Bronchial epithelial cell (primary cell): ENCODE results near the gene GPSM1. TPM values are rescaled to one million over a fixed set of nuclear protein-coding genes. Genes with fewer than 3 reads are reported as not detected.

Source experiments
- DNase-seq: peaks from one replicate; pipeline ENCODE4 v3.0.0-alpha.2; 2010; ENCODE audit warnings: low read depth
- FAIRE-seq: peaks from 2 replicates; lab custom pipeline; 2011; peaks lifted over from hg19 to GRCh38; lab: Jason Lieb, UNC
- H3K27me3 ChIP-seq: 2 replicates; pipeline ENCODE4 v1.5.1; 2011; ENCODE audit warnings: low read length; ENCODE audit not compliant: control insufficient read depth, insufficient read depth
- H3K36me3 ChIP-seq: 2 replicates; pipeline ENCODE4 v1.5.1; 2011; ENCODE audit warnings: low read length; ENCODE audit not compliant: control insufficient read depth, insufficient read depth
- H3K4me3 ChIP-seq: 2 replicates; pipeline ENCODE4 v1.5.1; 2011; ENCODE audit warnings: mild to moderate bottlenecking, low read depth, low read length, control low read depth
- CTCF ChIP-seq: IDR thresholded peaks from 2 replicates; pipeline ENCODE4 v1.5.1; 2011; ENCODE audit warnings: mild to moderate bottlenecking, moderate library complexity, low read length, control low read depth, inconsistent platforms; ENCODE audit not compliant: insufficient read depth, severe bottlenecking
- total RNA-seq: library from RNA; depleted of rRNA; stranded (reverse); fragments of >200 nt; gene quantifications from 2 replicates; pipeline ENCODE4 v1.2.1, GENCODE V29; 2014

GPSM1 gene
- total RNA-seq, 1 donor from 2014 or later, result 13.4 TPM

GRCh38 chr9:136331556-136332481, 4.5 kb downstream of the GPSM1 start:
- FAIRE-seq, result no peak
- no peak for DNase-seq
- no peak overlapping the region for H3K4me3 ChIP-seq
- H3K27me3 ChIP-seq, result no peaks in the 10 kb centered on the region
- TF ChIP-seq CTCF, result no peak
- no peaks in the 10 kb centered on the region for H3K36me3 ChIP-seq

DNA sequence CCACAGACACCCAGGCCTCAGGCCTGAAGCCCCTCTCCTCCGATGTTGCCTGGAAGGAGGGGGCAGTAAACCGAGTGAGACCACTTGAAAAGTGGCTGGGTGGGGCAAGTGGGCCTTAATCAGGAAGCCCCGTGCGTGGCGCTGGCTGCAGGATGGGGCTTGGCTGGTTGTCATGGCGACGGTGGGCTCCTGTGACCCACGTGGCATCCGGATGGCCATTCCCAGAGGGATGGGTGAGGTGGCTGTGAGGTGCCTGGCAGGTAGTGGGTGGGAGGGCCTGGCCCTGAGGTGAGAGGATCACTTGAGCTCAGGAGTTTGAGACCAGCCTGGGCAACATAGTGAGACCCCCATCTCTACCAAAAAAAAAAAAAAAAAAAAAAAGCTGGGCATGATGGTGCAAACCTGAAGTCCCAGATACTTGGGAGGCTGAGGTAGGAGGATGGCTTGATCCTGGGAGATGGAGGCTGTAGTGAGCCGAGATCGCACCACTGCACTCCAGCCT, 5.2 kb downstream of the GPSM1 start:
- no peak for TF ChIP-seq CTCF
- Histone ChIP-seq H3K4me3 (no peak overlapping the region), H3K36me3 (no peaks in the 10 kb centered on the region), H3K27me3 (no peaks in the 10 kb centered on the region)
- no peak for FAIRE-seq
- no peak for DNase-seq

DNA sequence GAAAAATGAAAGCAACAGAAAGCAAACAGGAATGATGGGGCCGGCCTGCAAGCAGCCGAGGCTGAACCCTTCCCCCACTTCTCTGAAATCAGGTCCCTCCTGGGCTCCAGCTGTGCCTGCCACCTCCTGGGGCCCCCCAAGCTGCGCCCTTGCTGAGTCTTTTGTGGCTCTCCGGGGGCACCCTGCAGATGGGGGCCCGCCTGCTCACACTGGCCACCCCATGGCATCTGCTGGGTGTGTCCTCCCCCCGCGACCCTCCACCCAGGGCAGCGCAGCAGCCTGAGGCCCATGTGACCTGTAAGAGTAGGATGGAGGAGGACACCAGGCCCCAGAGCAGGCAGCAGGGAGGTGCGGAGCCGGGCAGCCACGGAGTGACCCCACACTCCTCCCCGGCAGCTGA, 5.7 kb downstream of the GPSM1 start:
- TF ChIP-seq CTCF, result no peak
- H3K27me3 ChIP-seq, result no peaks in the 10 kb centered on the region
- H3K4me3 ChIP-seq, result no peak overlapping the region
- H3K36me3 ChIP-seq, result no peaks in the 10 kb centered on the region
- DNase-seq, result no peak
- no peak for FAIRE-seq

GRCh38 chr9:136333486-136333885, 6.1 kb downstream of the GPSM1 start:
- no peak overlapping the region for H3K4me3 ChIP-seq
- no peaks in the 10 kb centered on the region for H3K36me3 ChIP-seq
- TF ChIP-seq CTCF, result no peak
- no peaks in the 10 kb centered on the region for H3K27me3 ChIP-seq
- no peak for FAIRE-seq
- DNase-seq, result no peak

DNA sequence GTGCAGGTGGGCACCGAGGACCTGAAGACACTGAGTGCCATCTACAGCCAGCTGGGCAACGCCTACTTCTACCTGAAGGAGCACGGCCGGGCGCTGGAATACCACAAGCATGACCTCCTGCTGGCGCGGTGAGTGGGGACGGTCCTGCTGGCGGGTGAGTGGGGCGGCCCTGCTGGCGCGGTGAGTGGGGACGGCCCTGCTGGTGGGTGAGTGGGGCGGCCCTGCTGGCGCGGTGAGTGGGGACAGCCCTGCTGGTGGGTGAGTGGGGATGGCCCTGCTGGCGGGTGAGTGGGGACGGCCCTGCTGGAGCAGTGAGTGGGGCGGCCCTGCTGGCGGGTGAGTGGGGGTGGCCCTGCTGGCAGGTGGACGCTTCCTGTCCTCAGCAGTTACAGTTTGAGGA, 7.2 kb downstream of the GPSM1 start:
- H3K27me3 ChIP-seq, result no peaks in the 10 kb centered on the region
- H3K36me3 ChIP-seq, result no peaks in the 10 kb centered on the region
- no peak for DNase-seq
- no peak for TF ChIP-seq CTCF
- no peak overlapping the region for H3K4me3 ChIP-seq
- no peak for FAIRE-seq
